Effector CD4-positive, alpha-beta T cell (primary cell): ENCODE data around the gene ERN1.
A peak's percentile ranks its signal among the peaks of the same experiment; 100 is the strongest.

Experiments used
- DNase-seq: peaks from one replicate; pipeline ENCODE4 v3.0.0-alpha.2; 2020

The ERN1 gene

DNA sequence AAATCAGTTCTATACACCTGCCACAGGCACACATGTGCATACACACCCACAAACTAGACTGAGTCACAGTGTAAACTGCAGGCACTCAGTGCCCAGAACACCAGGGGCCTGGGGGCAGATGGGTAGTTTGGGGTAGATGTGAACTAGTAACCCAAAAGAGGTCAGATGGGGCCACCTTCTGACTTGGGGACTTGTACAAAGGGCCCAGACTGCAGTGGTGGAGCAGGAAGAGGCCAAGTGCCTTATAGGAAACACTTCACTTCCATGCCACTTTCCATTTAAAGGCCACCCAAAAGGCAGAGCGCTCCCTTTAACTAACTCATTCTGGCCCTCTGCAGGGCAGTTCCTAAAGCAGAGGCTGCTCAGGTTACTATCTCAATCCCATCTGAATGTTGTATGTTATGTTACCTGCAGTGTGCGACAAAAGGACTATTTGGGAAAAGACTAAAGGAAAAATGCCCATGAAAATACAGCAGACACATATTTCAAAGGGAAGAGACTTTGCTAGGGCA is 27.8 kb upstream of the ERN1 start:
- DNase-seq: no peak

DNA sequence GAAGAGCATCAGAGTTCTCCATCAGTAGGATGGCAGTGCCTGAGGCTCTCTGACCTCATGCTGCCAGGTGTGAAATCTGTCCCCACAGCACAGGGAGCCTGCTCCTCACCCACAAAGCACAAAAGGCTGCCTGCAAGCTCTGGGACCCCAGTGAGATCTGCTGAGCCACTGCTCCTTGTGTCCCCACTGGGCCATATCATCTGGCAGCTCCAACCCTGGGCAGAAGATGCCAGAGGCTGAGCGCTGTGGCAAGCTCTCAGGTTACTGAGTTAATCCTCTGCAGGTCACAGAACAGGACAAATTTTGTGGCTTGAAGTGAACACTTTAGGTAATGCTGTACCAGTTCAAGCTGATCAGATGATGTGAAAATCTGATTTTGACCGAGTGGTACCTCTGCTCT is 26.7 kb upstream of the ERN1 start:
- DNase-seq: no peak

DNA sequence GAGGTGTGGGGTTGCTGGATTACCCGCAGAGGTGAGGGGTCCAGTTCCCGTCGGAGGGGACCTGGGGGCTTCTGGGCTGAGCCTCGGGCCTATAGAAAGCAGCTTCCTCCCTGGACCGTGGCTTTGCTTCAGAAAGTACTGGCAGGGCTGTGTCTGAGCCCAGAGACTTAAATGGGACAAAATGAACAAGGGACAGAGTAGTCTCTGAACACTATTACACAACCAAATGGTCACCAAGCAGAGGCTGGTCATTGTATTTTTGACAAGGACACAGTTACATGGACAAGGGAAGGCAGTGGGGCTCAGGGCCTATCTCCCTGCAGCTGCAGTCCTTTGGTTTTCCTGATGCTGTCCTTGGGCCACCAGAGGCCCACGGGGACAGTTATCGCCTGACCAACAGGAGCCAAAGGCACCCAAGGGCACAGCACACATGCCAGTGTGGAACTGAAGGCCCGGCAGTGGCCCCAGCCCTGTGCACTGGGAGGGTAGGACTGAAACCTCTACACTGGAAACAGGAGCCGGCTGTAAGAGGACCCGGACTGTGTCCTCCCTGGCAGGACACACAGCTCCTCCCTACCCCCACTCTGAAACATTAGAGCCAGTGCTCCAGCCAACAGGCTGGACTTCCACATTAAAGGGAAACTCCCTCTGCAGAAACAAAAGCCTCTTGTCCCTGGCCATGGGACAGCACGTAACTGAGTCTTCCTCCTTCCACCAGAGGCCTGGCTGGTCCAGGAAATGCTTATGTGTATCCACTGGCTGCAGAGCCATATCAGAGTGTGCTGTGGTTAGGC is 26.0 kb upstream of the ERN1 start:
- no peak for DNase-seq

DNA sequence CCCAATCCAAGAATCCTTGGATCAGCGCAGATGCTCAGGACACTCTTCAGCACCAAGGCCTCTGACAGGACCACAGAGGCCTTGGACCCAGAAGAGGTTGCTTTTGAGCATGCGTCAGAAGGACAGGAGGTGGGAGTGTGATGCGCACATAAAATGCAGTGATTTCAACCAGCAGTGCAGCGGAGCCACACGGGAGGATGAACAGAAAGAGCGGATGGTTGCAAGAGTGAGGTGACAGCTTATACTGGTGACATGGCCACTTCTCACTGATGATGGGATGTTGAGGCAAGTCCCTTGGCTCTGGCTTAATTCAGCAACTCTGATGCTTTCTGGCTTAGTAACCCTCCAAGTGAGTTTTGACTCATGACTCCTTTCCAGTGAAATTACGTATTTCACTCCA is 25.2 kb upstream of the ERN1 start:
- DNase-seq: no peak

DNA sequence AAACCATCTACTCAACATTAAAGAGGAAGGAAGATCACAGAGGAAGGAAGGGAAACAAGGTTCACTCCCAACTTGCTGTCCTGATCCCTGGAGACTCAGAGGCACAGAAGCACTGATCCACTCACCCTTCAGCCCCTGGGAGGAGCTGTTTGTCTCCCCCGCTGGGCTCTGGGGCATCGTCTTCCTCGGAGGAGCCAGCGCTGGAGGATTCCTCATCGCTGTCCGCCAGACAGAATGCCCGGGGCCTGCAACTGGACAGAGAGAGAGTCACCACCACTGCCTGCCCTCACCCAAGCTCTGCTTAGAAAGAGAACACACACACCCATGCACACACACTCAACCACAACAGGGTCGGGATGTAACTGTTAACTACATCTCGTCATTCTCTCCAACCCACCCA is 24.8 kb upstream of the ERN1 start:
- DNase-seq: no peak

DNA sequence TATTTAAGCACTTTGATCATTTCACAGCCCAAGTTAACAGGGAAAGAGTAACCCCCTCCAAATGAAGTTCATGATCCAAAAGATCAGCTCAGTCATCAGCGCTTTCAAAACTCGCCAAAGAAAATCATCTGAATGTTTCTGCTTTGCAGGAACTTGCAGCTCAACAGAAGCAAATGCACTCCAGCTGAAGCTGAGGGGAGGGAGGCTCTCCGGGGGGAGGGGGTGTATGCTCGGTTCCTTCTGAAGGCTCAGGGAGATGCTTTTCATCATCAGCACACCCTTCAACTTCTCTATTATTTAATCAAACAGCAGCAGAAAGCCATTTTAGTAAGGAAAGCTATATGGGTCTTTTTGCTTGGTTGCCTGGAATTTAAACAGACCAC is 24.4 kb upstream of the ERN1 start:
- DNase-seq: no peak

DNA sequence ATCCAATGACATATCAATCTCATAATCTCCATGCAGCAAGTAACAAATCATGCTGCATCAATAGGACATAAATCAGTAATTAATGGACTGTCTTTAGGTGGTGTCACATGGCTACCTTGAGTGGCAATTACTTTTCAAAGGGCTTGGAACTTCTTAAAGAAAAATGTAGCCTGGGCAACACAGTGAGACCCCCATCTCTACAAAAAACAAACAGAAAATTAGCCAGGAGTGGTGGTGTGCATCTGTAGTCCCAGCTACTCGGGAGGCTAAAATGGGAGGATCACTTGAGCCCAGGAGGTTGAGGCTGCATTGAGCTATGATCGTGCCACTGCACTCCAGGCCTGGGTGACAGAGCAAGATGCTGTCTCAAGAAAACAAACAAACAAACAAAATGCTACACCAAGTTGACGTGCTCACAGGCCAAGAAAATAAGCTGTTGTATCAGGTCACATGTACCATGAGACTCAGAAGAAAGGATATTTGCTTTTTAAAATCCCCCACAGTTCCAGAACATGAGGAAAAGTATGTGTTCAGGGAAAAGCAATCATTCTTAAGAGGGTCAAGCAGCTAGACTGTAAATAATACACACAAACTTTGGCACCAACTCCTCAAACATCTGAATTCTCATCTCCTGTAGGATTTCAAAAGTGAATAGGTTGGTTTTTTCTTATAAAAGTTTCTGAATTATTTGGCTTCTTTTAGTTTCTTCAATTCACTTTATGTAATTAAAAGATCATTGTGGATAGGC is 23.8 kb upstream of the ERN1 start:
- no peak for DNase-seq

DNA sequence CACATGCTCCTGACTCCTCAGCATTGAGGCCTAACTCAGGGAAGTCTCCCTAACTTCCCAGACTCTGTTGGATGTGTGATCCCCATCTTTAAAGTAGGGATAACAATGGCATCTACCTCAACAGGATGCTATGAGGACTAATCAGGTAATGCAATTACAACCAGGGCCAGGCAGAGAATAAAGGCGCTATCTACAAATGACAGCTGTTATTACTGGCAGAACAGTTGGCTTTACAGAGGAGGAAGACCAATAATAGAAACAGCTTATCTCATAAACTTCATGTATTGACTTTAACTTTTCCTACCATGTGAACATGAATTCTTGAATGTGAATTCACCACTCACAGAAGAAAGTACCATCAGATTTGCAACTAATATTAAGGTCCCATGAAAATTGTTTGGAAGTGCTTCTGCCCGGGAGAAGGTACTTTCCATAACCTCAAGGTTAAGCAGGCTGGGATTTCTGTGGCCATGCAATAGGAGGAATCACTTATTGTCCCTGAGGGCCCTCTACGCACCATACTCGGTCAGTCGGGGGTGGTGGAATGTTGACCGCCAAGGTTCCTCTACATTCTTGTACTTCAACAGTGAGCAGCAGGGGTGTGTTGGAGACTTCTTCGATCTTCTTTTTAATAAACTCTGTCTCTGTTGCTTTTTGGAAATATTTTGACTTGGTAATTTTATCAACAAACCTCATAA is 22.6 kb upstream of the ERN1 start:
- DNase-seq: no peak

DNA sequence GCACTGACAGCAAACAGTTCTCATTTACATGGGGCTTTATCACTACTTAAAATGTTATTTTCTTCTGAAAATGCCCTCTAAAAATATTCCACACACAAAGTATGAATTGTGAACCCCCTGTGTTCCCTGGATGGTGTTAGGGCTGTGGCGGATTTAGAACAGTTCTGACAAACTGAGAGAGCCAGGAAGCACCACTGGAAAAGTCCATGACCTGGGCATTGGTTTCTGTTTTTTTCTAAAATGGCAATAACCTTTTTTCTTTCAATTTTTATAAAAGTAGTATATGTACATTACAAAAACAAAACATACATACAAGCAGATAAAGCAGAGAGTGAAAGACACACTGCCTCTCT is 21.0 kb upstream of the ERN1 start:
- no peak for DNase-seq

DNA sequence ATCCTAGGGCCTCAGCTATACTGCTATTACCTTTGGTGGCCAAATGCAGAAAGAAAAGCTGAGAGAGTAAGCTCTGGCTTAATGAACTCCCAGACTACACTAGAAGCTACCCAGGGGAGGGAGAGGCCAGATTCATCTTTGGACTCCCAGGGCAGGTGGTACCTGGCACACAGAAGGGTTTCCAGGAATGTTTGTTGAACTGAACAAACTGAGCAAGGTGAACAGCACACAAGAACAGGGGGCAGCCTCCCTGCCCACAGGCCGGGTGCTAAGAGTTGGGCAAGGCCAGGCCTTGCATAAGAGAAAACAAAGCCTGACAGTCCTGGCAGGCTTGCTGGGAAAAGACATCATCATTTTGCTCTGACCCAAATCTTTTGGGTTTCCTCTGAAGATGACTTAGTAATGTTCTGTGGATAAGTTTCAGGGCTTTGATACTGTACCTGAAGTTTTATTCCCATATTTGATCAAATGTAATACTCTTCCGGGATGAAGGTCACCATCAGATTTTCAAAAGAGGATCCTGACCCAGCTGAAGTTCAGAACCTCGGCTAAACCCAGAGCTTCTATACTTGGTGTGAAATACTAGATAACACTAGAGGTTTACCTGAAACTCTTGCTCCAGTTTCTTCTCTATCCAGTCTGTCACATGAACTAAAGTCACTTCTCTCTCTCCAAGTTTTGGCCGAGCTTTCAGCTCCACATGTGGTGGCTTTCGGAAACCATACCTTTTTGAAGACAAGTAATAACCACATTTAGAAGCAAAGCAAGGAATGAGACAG is 20.5 kb upstream of the ERN1 start:
- DNase-seq: no peak

DNA sequence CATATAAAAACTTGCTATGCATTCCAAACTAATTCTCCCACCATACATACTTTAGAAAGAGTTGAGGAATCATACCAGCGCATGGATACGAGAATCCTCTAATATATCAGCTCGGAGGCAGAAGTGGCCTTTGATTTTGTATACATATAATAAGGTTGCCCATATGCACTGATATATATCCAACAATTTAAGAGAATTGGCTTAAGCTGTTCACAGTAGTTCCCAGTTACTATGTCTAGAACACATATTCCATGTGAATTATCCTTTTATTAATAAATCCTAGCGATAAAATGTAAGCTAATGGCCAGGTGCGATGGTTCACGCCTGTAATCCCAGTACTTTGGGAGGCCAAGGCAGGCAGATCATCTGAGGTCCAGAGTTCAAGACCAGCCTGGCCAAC is 19.3 kb upstream of the ERN1 start:
- DNase-seq: no peak

DNA sequence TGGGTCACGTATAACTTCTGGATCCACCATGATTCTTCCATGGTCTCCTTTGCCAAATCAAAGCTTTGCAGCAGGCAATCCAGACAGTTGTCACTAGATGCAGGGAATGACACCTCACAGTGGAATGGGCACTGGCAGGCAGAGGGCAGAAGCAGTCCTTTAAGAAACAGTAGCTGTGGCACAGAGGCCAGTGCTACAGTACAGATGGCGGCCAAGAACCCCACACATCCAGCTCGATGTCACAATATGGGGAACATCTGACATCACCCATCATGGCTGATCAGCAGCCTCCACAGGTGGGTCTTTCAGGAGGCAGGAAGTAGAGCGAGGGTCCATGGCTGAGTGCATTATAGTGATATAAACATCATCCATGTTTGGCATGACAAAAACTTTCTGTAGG is 18.8 kb upstream of the ERN1 start:
- no peak for DNase-seq

DNA sequence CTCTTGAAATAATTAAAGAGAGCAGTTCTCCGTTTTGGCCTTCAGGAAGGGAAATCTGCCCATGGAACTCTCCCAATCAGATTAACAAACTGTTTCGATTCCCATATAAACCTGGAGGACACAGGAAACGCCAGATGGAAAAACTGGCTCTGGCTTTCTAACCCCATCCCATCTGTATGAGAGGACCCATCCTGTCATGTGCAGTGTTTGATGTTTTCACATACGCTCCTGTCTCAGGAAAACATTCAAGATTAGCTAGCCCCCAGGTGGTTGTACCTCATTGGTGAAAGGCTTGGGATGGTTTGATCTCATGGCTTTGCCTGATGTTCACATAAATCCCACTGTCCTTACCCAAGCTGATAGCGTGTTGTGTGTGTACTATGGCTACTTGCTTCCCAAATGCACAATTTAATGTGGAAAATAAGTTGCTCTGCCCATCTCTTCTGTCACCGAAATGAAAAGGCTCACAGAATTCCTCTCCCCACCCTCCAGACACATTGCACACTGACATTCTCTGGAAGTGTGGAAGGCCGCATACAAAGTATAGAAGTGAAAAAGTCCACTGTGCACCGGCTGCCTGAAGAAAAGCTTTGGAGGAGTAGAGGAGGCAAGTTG is 18.2 kb upstream of the ERN1 start:
- no peak for DNase-seq

DNA sequence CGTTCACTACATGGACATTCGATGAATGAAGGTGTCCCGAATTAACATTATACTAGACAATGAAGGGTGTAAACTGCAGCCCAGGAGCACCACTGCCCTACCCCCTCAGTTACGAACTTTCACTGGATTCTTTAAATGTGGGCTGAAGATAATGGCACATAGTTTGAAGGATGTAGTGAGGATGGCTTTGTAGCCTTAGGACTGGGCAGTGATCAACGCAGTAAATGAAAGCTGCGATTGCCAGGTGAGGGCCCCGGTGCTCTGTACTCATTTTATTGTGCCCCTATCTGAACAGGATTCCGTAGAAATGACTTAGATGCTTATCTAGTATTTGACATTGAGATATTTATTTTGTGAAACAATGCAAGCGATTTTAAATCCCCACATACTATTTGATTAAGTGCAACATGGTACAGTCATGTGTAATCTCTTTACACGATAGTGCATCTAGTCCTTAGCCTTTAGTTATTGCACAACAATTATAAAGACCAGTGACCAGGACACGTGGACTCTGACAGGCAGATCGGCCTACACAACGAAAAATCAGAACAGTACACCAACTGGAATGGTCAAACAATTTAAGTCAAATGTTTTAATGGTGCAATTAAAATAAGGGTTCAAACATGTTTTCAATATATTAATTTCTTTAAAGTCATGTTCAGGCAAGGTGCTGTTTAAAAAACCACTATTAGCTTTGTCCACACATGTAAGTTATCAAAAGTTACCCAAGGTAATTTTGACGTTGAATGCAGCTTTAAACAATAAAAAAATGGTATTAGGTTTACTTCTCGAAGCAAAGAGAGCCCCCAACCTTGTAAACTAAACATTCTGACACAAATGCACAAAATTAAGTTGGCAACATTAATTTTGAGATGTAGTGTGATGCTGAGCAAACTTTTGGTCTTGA is 17.4 kb upstream of the ERN1 start:
- DNase-seq: no peak

DNA sequence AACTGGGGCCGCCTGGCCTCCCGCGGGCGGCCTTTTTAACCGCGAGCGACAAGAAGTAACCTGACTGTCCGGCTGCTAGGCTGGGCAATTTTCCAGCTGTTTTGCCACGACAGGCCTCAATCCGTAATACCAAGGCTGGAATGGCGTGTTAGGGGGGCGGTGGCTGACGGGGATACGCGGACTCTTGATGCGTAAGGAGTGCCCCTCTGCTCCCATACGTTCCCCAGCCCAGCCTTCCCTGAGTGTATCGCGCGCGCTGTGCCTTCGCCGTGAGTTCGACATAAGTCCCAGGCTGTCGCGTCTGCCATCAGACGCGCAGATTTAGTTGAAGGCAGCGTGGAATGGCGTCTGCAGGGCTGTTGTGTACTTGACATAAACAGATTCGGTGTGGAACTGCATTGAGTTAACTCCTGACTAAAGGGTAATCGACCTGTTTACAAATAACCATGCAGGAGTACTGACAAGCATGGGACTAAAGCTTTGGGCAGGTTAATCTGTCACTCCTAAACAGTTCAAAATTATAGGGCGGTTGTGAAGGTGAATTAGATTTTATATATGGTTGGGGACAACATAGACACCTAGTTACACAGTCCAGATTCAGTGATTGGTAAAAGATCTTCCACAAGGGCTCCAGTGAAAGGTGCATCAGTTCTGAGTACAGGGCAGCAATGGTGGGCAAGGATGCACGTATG is 16.6 kb upstream of the ERN1 start:
- DNase-seq: peak; percentile 39

DNA sequence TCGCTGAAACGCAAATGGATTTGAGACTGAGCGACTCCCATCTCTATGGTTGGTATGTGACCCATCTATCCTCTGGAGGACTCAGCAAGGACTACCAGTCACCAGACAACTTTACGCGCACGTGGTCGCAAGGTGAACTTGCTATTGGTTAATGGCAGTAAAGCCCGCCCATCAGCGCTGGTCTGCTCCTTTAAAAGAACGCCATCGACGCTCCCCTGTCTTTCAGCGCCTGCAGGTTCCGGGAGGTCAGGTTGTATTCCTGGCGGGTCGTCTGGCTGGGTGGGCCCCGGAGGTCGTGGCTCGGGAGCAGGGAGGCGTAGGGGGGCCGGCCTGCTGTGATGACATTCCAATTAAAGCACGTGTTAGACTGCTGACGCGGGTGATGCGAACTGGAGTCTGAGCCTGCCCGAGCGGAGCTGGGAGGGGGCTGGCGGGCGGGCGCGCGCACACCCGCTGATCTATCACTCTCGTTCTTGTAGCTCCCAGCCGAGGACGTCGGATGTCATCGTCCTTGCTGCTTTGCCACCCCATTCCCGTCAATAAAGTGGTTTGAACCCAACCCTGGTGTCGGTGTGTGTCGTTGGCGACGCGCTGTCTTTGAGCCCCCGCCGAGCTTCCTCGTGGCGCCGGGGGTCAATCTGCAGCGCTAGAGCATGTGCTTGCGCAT is 15.9 kb upstream of the ERN1 start:
- peak; percentile 96 for DNase-seq

DNA sequence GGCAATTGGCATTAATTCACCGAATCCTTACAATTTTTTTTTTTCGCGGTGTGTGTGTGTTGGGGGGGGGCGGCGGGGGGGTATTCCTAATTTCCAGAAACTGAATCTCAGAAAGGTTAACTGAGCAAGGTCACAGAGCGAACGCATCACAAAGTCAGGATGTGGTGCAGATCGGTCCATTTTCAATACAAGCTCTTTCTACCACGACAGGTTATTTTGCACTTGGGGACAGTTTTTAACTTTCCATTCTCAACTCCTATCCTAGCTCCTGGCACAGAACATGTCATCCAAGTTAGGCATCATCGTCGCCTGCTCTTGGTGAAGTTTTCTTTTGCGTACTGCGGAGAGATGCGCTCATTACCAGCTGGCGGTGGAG is 15.4 kb upstream of the ERN1 start:
- no peak for DNase-seq

DNA sequence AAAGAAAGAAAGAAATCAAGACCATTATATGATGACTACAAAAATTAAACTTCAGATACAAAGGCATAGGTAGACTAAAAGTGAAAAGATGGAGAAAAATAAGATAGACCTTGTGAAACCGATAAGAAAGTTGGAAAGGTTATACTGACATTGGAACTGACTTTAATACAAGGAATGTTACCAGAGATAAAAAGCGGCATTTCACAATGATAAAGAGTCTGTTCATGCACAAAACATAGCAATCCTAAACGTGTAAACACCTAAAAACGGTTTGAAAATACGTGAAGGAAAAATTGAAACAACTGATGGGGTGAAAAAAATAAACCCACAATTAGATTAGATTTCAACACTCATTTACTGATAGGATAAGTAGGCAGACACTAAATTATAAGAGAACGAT is 9.6 kb upstream of the ERN1 start:
- no peak for DNase-seq

DNA sequence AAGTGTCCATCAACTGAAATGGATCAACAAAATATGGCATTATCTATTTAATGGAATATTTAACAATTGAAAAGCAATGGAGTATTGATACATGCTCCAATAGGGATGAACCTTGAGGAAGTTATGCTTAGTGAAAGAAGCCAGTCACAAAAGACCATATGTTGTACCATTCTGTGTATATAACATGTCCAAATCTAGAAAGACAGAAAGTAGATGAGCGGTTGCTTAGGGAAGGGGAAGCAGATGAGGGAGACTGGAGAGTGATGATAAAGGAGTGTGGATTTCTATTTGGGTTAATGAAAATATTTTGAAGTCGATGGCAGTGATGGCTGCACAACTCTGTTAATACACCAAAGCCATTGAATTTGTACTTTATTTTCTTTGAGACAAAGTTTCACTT is 8.5 kb upstream of the ERN1 start:
- DNase-seq: no peak

DNA sequence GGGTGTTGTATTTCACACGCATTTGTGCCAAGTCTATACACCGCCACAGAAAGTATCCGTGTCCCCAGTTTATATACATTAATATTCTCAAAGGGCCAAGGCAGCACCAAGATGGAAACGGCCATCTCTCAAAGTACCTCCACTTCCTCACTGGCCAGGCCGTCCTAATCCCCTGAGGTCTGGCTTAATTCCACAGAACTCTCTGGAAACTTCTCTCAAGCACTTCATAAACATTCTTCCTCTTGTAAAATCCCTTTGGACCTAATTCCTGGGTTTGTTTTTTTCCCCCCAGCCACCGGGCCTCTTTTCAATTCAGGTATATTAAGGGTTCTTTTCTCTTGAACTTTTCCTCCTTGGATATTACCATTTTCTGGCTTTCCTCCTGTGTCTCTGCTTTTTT is 5.1 kb upstream of the ERN1 start:
- no peak for DNase-seq
